ENCODE data around the gene ATP8A2. TPM values are rescaled to one million over a fixed set of nuclear protein-coding genes. Genes with fewer than 3 reads are reported as not detected.

The ATP8A2 gene
- total RNA-seq, 1 experiment from 2014 or later, result 5.2 TPM

DNA sequence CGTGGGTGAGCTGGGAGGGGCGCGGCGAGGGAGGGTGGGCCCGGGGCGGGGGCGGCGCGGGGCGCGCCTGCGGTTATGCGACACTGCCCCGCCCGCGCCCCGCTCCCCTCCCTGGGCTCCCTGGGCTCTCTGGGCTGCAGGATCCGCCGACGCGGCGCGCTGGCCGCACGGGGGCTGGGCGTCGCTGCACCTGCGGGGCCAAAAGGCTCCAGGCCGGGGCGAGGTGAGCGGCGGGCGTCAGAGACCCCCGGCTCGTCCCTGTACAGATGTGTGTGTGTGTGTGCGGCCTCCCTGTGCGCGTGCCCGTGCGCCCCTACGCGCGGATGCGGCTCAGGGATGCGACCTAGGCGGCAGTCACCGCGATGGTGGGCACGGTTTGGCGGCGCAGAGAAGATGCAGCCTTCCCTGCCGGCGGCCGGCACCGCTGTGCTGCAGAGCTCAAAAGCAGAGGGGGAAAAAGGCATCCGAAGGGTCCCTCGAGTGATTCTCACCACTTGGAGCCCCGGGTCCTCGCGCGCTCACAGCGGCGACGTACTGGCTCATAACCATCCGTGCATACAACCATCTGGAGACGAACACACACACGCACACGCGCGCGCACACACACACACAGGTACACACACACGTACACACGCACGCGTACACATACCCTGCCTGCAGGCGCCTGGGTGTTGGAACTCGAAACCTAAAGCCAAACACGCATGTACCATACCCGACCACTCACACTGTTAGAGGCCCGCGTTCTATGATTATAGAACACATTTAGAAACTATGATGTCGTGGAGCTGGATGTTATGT is 709 bp downstream of the ATP8A2 start:
- Mint-ChIP-seq H3K27me3 (ENCODE audit: low read depth) (peaks cover 52% of the 10 kb centered on the region), H3K27ac (no peak overlapping the region), H3K4me3 (peak overlapping the region; percentile 75), H3K36me3 (no peaks in the 10 kb centered on the region), H3K4me1 (peaks cover 29% of the 10 kb centered on the region), H3K9me3 (no peaks in the 10 kb centered on the region)
- ATAC-seq (peak; percentile 46), DNase-seq (ENCODE audit: low spot score) (peak; percentile 59)
- TF ChIP-seq CREB1 (CRISPR knock-in tag; IDR thresholded peaks at IDR 0.05) (no peak), ETV6 (CRISPR knock-in tag; IDR thresholded peaks at IDR 0.05) (no peak), ZNF219 (CRISPR knock-in tag; IDR thresholded peaks at IDR 0.05; ENCODE audit: borderline replicate concordance) (no peak), FOXJ3 (CRISPR knock-in tag; IDR thresholded peaks at IDR 0.05; ENCODE audit: borderline replicate concordance) (no peak), ZNF263 (CRISPR knock-in tag; IDR thresholded peaks at IDR 0.05; ENCODE audit: low read depth) (no peak), TEAD4 (CRISPR knock-in tag; IDR thresholded peaks at IDR 0.05) (no peak), SP1 (CRISPR knock-in tag; conservative IDR thresholded peaks at IDR 0.05) (no peak; the same call in 1 of the 2 replicates), ZNF396 (CRISPR knock-in tag; IDR thresholded peaks at IDR 0.05; ENCODE audit: borderline replicate concordance) (no peak), CBFB (CRISPR knock-in tag; IDR thresholded peaks at IDR 0.05; ENCODE audit: low read depth) (no peak; the same call in 1 of the 2 replicates)
- TF ChIP-seq, protein P1, sequence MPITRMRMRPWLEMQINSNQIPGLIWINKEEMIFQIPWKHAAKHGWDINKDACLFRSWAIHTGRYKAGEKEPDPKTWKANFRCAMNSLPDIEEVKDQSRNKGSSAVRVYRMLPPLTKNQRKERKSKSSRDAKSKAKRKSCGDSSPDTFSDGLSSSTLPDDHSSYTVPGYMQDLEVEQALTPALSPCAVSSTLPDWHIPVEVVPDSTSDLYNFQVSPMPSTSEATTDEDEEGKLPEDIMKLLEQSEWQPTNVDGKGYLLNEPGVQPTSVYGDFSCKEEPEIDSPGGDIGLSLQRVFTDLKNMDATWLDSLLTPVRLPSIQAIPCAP (CRISPR knock-in tag; IDR thresholded peaks at IDR 0.05), result no peak
- TF ChIP-seq, protein P2, sequence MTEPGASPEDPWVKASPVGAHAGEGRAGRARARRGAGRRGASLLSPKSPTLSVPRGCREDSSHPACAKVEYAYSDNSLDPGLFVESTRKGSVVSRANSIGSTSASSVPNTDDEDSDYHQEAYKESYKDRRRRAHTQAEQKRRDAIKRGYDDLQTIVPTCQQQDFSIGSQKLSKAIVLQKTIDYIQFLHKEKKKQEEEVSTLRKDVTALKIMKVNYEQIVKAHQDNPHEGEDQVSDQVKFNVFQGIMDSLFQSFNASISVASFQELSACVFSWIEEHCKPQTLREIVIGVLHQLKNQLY (CRISPR knock-in tag; IDR thresholded peaks at IDR 0.05), result no peak
- TF ChIP-seq, protein P3, sequence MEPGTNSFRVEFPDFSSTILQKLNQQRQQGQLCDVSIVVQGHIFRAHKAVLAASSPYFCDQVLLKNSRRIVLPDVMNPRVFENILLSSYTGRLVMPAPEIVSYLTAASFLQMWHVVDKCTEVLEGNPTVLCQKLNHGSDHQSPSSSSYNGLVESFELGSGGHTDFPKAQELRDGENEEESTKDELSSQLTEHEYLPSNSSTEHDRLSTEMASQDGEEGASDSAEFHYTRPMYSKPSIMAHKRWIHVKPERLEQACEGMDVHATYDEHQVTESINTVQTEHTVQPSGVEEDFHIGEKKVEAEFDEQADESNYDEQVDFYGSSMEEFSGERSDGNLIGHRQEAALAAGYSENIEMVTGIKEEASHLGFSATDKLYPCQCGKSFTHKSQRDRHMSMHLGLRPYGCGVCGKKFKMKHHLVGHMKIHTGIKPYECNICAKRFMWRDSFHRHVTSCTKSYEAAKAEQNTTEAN (CRISPR knock-in tag; IDR thresholded peaks at IDR 0.05), result 0 out of 2 replicates have a peak, but pooled peaks have one; percentile 26
- TF ChIP-seq, protein P4, sequence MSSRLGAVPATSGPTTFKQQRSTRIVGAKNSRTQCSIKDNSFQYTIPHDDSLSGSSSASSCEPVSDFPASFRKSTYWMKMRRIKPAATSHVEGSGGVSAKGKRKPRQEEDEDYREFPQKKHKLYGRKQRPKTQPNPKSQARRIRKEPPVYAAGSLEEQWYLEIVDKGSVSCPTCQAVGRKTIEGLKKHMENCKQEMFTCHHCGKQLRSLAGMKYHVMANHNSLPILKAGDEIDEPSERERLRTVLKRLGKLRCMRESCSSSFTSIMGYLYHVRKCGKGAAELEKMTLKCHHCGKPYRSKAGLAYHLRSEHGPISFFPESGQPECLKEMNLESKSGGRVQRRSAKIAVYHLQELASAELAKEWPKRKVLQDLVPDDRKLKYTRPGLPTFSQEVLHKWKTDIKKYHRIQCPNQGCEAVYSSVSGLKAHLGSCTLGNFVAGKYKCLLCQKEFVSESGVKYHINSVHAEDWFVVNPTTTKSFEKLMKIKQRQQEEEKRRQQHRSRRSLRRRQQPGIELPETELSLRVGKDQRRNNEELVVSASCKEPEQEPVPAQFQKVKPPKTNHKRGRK (CRISPR knock-in tag; IDR thresholded peaks at IDR 0.05; ENCODE audit: borderline replicate concordance), result no peak
- TF ChIP-seq, protein P5, sequence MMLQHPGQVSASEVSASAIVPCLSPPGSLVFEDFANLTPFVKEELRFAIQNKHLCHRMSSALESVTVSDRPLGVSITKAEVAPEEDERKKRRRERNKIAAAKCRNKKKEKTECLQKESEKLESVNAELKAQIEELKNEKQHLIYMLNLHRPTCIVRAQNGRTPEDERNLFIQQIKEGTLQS (CRISPR knock-in tag; conservative IDR thresholded peaks at IDR 0.05), result no peak
- TF ChIP-seq, protein P6, sequence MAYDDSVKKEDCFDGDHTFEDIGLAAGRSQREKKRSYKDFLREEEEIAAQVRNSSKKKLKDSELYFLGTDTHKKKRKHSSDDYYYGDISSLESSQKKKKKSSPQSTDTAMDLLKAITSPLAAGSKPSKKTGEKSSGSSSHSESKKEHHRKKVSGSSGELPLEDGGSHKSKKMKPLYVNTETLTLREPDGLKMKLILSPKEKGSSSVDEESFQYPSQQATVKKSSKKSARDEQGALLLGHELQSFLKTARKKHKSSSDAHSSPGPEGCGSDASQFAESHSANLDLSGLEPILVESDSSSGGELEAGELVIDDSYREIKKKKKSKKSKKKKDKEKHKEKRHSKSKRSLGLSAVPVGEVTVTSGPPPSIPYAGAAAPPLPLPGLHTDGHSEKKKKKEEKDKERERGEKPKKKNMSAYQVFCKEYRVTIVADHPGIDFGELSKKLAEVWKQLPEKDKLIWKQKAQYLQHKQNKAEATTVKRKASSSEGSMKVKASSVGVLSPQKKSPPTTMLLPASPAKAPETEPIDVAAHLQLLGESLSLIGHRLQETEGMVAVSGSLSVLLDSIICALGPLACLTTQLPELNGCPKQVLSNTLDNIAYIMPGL (CRISPR knock-in tag; IDR thresholded peaks at IDR 0.05), result peak; percentile 43; the same call in 1 of the 2 replicates
- ChIA-PET CTCF (interaction anchor here (0.7 kb wide), 1 partner anchor 1209 kb away, joined by 3 read pairs; no protein-coding TSS in a partner anchor), POLR2A (no interaction called here)

DNA sequence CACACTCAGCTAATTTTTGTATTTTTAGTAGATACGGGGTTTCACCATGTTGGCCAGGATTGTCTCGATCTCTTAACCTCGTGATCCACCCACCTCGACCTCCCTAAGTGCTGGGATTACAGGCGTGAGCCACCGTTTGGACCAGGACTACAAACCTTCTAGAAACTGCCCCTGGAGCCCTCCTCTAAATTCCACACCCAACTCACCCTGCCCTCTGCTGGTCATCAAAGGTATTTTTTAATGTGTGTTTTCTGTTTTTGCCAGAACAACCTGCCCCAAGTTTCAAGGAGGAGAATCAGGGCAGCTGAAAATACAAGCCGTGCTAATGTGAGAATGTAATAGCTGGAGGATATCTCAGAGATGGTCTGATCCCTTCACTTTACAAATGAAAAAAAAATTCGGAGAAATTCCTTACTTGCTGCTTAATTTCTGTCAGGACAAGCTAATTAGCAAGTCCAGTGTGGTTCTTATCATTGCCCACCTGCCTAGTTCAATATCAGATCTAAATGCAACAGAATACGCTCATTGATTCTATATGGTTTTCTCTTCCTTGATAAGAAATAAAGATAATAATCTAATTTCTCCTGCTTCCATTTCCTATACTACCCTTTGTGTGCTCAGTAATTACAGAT is 4.1 kb downstream of the ATP8A2 start:
- DNase-seq (ENCODE audit: low spot score) (peak; percentile 36), ATAC-seq (peak; percentile 21; the same call in 1 of the 2 replicates)
- no peak overlapping the region for H3K27ac Mint-ChIP-seq
- peaks cover 34% of the 10 kb centered on the region for H3K27me3 Mint-ChIP-seq (ENCODE audit: low read depth)
- H3K9me3 Mint-ChIP-seq, result no peaks in the 10 kb centered on the region
- CTCF ChIA-PET, result interaction anchor here (0.6 to 2.2 kb wide), 10 partner anchors 9 to 380 kb away, joined by 3 to 10 read pairs (median 4); no protein-coding TSS in a partner anchor
- H3K36me3 Mint-ChIP-seq, result no peaks in the 10 kb centered on the region
- POLR2A ChIA-PET, result no interaction called here
- TF ChIP-seq, protein P7, sequence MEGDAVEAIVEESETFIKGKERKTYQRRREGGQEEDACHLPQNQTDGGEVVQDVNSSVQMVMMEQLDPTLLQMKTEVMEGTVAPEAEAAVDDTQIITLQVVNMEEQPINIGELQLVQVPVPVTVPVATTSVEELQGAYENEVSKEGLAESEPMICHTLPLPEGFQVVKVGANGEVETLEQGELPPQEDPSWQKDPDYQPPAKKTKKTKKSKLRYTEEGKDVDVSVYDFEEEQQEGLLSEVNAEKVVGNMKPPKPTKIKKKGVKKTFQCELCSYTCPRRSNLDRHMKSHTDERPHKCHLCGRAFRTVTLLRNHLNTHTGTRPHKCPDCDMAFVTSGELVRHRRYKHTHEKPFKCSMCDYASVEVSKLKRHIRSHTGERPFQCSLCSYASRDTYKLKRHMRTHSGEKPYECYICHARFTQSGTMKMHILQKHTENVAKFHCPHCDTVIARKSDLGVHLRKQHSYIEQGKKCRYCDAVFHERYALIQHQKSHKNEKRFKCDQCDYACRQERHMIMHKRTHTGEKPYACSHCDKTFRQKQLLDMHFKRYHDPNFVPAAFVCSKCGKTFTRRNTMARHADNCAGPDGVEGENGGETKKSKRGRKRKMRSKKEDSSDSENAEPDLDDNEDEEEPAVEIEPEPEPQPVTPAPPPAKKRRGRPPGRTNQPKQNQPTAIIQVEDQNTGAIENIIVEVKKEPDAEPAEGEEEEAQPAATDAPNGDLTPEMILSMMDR (IDR thresholded peaks at IDR 0.05), result peak; percentile 87
- TF ChIP-seq, protein P8, sequence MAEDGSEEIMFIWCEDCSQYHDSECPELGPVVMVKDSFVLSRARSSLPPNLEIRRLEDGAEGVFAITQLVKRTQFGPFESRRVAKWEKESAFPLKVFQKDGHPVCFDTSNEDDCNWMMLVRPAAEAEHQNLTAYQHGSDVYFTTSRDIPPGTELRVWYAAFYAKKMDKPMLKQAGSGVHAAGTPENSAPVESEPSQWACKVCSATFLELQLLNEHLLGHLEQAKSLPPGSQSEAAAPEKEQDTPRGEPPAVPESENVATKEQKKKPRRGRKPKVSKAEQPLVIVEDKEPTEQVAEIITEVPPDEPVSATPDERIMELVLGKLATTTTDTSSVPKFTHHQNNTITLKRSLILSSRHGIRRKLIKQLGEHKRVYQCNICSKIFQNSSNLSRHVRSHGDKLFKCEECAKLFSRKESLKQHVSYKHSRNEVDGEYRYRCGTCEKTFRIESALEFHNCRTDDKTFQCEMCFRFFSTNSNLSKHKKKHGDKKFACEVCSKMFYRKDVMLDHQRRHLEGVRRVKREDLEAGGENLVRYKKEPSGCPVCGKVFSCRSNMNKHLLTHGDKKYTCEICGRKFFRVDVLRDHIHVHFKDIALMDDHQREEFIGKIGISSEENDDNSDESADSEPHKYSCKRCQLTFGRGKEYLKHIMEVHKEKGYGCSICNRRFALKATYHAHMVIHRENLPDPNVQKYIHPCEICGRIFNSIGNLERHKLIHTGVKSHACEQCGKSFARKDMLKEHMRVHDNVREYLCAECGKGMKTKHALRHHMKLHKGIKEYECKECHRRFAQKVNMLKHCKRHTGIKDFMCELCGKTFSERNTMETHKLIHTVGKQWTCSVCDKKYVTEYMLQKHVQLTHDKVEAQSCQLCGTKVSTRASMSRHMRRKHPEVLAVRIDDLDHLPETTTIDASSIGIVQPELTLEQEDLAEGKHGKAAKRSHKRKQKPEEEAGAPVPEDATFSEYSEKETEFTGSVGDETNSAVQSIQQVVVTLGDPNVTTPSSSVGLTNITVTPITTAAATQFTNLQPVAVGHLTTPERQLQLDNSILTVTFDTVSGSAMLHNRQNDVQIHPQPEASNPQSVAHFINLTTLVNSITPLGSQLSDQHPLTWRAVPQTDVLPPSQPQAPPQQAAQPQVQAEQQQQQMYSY (CRISPR knock-in tag; IDR thresholded peaks at IDR 0.05), result no peak
- no peak overlapping the region for H3K4me3 Mint-ChIP-seq
- H3K4me1 Mint-ChIP-seq, result peaks cover 43% of the 10 kb centered on the region

Data from WTC11 (cell line).